ENCODE data around the gene GRIA4. TPM values are rescaled to one million over a fixed set of nuclear protein-coding genes. Genes with fewer than 3 reads are reported as not detected.

The GRIA4 gene
- total RNA-seq, 2 donors from 2014 or later: 1.2 TPM; not detected in 1

DNA sequence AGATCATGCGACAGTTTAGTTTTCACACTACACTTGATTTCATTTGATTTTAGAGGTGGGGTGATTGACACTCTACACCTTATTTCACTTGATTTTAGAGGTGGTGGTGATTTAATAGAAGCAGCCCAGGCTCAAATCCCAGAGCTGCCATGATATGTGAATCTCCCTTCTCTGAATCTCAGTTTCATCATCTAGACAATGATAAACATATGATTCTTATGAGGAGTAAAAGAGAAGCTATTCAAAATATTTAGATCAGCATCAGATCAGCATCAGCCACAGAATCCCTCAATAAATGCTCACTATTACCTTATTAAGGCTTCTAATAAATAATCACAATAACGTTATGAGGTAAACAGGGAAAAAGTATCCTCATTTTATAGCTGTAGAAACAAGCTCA, 313.4 kb downstream of the GRIA4 start:
- ATAC-seq (ENCODE audit: insufficient number of reproducible peaks, low FRiP score, low read depth) (no peak), DNase-seq (ENCODE audit: low spot score) (no peak)
- TF ChIP-seq, protein P1, sequence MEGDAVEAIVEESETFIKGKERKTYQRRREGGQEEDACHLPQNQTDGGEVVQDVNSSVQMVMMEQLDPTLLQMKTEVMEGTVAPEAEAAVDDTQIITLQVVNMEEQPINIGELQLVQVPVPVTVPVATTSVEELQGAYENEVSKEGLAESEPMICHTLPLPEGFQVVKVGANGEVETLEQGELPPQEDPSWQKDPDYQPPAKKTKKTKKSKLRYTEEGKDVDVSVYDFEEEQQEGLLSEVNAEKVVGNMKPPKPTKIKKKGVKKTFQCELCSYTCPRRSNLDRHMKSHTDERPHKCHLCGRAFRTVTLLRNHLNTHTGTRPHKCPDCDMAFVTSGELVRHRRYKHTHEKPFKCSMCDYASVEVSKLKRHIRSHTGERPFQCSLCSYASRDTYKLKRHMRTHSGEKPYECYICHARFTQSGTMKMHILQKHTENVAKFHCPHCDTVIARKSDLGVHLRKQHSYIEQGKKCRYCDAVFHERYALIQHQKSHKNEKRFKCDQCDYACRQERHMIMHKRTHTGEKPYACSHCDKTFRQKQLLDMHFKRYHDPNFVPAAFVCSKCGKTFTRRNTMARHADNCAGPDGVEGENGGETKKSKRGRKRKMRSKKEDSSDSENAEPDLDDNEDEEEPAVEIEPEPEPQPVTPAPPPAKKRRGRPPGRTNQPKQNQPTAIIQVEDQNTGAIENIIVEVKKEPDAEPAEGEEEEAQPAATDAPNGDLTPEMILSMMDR (IDR thresholded peaks at IDR 0.05): no peak
- H3K36me3 ChIP-seq: no peaks in the 10 kb centered on the region
- no peaks in the 10 kb centered on the region for H3K27me3 ChIP-seq (replicated peaks; ENCODE audit: insufficient read depth)
- H3K27ac ChIP-seq: no peak overlapping the region
- no peak overlapping the region for H3K4me3 ChIP-seq
- no peaks in the 10 kb centered on the region for H3K4me1 ChIP-seq (ENCODE audit: control insufficient read depth in 1 of 2, low read depth in 2 of 2)
- no peaks in the 10 kb centered on the region for H3K9me3 ChIP-seq

DNA sequence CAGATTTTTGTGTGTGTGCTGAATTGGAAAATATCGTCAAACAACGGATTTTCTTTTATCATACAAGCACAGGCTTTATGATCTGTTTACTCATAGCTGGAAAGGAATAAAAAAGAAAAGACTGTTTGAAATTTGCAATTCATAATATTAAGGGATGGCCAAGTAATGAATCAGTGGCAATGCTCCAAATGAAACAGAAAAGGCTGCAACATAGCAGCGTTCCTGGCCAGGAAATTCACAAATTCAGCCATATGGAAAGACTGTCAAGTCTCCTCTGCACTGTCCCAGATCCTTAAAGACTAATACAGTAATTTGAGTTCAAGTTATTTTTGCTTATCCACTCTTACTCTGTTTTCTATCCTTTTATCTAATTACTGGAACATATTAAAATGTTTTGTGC, 313.9 kb downstream of the GRIA4 start:
- Histone ChIP-seq H3K4me1 (ENCODE audit: control insufficient read depth in 1 of 2, low read depth in 2 of 2) (no peaks in the 10 kb centered on the region), H3K9me3 (no peaks in the 10 kb centered on the region), H3K36me3 (no peaks in the 10 kb centered on the region), H3K4me3 (no peak overlapping the region), H3K27me3 (replicated peaks; ENCODE audit: insufficient read depth) (no peaks in the 10 kb centered on the region), H3K27ac (no peak overlapping the region)
- no peak for ATAC-seq (ENCODE audit: insufficient number of reproducible peaks, low FRiP score, low read depth)
- DNase-seq (ENCODE audit: low spot score): no peak
- TF ChIP-seq, protein P1 (IDR thresholded peaks at IDR 0.05): no peak

DNA sequence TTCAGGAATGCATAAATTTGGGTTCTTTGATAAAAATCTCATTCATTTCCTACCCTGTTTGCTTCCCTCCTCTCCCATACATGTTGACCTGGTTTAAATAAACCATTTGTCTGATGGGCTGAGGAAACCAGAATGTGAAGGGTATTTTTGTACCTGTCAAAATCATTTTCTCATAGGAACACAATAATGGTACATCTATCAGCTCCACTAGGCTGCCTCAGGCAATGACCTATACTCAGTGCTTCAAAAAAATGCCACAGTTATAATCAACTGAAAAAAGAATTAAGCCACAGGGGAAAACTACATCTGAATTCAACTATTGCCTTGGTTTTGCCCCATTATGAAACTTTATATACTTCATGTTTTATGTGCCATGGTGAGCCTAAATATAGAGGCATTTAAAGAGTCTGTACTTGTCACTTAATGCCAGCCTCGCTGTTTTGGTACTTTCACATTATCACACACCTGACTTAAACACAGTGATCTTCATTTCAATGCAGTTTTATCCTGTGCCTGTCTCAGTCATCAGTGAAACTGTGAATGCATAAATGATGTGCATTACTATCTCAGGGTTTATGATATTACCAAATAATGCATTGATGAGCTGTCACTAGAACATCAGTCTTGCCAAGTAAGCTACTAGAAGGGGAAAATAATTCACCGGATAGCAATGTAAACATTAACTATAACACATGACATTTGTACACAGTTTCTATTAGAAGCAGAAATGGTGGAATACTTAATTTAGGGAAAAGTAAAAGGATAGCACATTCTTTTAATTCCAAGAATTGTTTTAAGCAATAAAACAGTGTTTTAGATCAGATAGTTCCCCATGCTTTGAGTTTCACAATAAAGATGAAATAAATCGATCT, 319.4 kb downstream of the GRIA4 start:
- H3K27me3 ChIP-seq (replicated peaks; ENCODE audit: insufficient read depth): no peaks in the 10 kb centered on the region
- TF ChIP-seq, protein P1 (IDR thresholded peaks at IDR 0.05): no peak
- ATAC-seq (ENCODE audit: insufficient number of reproducible peaks, low FRiP score, low read depth) (no peak), DNase-seq (ENCODE audit: low spot score) (no peak)
- H3K4me1 ChIP-seq (ENCODE audit: control insufficient read depth in 1 of 2, low read depth in 2 of 2): no peaks in the 10 kb centered on the region
- H3K27ac ChIP-seq: no peak overlapping the region
- H3K36me3 ChIP-seq: no peaks in the 10 kb centered on the region
- H3K9me3 ChIP-seq: no peaks in the 10 kb centered on the region
- H3K4me3 ChIP-seq: no peak overlapping the region

DNA sequence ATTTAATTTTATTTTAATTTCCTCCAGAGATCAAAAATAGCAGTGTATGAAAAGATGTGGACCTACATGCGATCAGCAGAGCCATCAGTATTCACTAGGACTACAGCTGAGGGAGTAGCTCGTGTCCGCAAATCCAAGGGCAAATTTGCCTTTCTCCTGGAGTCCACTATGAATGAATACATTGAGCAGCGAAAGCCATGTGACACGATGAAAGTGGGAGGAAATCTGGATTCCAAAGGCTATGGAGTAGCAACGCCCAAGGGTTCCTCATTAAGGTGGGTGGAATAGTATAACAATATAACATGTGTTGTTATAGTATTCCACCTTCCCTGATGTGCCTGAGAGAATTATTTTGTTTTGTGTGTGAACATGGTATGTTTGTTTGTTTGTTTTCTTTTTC, 323.8 kb downstream of the GRIA4 start:
- Histone ChIP-seq H3K27ac (no peak overlapping the region), H3K4me3 (no peak overlapping the region), H3K36me3 (no peaks in the 10 kb centered on the region), H3K27me3 (replicated peaks; ENCODE audit: insufficient read depth) (no peaks in the 10 kb centered on the region), H3K9me3 (no peaks in the 10 kb centered on the region), H3K4me1 (ENCODE audit: control insufficient read depth in 1 of 2, low read depth in 2 of 2) (no peaks in the 10 kb centered on the region)
- TF ChIP-seq, protein P1 (IDR thresholded peaks at IDR 0.05): no peak
- DNase-seq (ENCODE audit: low spot score) (no peak), ATAC-seq (ENCODE audit: insufficient number of reproducible peaks, low FRiP score, low read depth) (no peak)

DNA sequence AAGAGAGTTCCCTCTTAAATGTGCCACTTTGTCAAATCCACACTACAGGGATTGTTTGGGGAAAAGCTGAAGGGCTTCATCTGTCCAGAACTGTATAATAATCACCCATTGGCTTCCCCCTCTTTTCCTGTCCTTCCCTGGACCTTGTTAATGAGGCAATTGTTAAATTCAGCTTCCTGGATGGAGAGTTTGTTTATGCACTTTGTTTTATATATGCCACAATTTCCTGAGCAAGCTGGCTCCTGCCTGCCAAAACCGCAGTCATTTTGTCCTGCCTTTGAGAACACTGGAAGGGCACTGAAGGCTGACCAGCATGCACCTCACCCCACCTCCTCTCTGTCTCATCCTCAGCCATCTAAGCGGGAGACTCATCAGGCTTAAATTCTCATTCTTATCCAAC, 325.9 kb downstream of the GRIA4 start:
- no peaks in the 10 kb centered on the region for H3K9me3 ChIP-seq
- no peak overlapping the region for H3K4me3 ChIP-seq
- no peaks in the 10 kb centered on the region for H3K27me3 ChIP-seq (replicated peaks; ENCODE audit: insufficient read depth)
- no peaks in the 10 kb centered on the region for H3K4me1 ChIP-seq (ENCODE audit: control insufficient read depth in 1 of 2, low read depth in 2 of 2)
- no peak overlapping the region for H3K27ac ChIP-seq
- ATAC-seq (ENCODE audit: insufficient number of reproducible peaks, low FRiP score, low read depth) (no peak), DNase-seq (ENCODE audit: low spot score) (no peak)
- TF ChIP-seq, protein P1 (IDR thresholded peaks at IDR 0.05): no peak
- no peaks in the 10 kb centered on the region for H3K36me3 ChIP-seq
